ENCODE results near the gene ADIG.
"Not testable (repeated sequence)": the region's sequence is repeated elsewhere in the genome, so short reads cannot be mapped to it uniquely, and the experiment has no call there.

ADIG gene

DNA sequence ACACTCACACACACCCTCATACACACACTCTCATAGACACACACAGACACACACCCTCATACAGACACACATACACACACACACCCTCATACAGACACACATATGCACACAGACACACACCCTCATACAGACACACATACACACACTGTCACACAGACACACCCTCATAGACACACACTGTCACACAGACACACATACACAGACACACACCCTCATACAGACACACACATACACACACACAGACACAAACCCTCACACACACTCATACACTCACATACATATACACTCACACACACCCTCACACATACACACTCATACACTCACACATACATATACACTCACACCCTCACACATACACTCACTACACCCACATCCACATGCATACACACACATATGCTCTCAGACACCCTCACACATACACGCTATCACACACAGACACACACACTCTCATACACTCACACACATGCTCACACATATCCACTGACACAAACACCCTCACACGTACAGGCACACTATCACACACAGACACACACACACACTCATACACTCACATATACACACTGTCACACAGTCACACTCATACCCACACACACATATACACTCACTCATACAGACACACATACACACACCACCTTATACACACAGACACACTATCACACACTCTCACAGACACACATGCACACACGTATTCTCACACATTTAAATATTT lies 9.1 kb downstream of the ADIG start:
- TF ChIP-seq, protein P1, sequence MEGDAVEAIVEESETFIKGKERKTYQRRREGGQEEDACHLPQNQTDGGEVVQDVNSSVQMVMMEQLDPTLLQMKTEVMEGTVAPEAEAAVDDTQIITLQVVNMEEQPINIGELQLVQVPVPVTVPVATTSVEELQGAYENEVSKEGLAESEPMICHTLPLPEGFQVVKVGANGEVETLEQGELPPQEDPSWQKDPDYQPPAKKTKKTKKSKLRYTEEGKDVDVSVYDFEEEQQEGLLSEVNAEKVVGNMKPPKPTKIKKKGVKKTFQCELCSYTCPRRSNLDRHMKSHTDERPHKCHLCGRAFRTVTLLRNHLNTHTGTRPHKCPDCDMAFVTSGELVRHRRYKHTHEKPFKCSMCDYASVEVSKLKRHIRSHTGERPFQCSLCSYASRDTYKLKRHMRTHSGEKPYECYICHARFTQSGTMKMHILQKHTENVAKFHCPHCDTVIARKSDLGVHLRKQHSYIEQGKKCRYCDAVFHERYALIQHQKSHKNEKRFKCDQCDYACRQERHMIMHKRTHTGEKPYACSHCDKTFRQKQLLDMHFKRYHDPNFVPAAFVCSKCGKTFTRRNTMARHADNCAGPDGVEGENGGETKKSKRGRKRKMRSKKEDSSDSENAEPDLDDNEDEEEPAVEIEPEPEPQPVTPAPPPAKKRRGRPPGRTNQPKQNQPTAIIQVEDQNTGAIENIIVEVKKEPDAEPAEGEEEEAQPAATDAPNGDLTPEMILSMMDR (IDR thresholded peaks at IDR 0.05; ENCODE audit: low read depth, low read length) = no peak
- no peak for DNase-seq (ENCODE audit: low read depth in 2 of 2)
- H3K4me3 ChIP-seq (replicated peaks in 1 of 2; ENCODE audit: low read depth in 2 of 2, low read length in 2 of 2) = no peak overlapping the region

DNA sequence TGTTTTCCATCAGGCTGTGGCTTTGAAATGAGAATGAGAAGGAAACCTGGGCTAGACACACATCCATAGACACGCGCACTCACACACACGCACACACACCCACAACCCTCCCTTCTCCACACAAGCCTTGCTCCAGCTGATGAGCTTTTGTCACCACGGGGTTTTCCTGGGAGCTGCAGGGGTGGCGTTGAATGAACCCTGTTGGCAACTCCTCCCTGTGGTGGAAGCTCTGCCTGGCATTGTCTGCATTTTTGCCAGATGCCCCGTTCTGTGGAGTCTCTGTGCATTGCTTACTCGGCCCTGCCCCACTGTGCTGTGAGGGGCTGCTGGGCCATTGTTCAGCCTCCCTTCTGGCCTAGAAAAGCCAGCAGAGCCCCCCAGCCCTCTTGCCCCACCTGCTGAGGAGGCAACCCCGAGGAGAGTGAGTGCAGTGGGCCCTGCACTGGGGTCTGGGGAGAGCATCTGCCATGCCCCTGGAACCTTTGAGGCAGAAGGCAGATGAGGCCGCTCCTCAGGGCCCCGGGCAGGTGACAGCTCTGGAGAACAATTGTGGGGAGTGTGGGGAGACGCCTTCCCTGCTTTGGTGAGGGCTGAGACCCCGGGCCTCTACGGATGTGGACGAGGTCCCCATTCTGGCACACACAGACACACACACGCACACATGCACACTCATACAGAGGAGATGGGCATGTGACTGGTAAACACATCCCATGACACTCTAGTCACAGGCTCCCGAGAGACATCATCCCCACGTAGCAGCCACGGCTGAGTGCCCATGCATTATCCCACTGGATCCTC lies 9.9 kb downstream of the ADIG start:
- no peak for DNase-seq (ENCODE audit: low read depth in 2 of 2)
- TF ChIP-seq, protein P1 (IDR thresholded peaks at IDR 0.05; ENCODE audit: low read depth, low read length) = no peak
- no peak overlapping the region for H3K4me3 ChIP-seq (replicated peaks in 1 of 2; ENCODE audit: low read depth in 2 of 2, low read length in 2 of 2)

DNA sequence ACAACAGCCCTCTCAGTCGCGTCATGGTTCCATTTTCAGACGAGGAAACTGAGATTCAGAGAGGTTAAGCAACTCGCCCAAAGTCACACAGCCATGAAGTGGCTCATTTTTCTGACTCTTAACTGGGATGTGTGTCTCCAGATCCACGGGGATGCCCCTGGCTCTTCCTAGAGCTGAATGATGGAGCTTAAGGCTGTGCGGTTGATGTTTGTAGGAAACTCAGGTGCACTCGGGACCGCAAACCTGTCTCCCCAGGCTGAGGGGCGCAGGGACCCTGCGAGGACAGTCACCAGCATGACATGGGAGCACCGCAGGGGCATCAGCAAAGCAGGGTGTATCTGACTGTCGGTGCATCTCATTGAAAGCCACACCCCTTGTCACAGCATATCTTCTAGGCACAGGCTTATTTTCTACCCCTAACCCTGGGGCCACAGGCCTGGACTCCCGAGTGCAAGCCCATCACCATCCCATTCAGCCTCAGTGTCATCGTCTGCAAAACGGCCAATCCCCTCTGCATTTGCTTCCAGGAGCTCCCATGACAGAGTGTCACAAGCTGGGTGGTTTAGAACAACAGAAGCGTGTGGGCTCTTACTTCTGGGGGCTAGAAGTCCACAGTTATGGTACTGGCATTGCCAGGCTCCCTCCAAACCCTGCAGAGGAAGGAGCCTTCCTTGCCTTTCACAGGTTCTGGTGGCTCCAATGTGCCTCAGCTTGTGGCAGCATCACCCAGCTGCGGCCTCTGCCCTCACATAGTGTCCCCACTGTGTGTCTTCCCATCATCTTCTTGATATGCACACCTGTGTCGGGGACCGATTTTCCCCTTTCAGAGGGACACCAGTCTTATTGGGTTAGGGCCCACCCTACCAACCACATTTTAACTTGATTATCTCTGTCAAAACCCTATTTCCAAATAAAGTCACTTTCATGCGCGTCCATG lies 10.7 kb downstream of the ADIG start:
- no peak for DNase-seq (ENCODE audit: low read depth in 2 of 2)
- no peak overlapping the region for H3K4me3 ChIP-seq (replicated peaks in 1 of 2; ENCODE audit: low read depth in 2 of 2, low read length in 2 of 2)
- TF ChIP-seq, protein P1 (IDR thresholded peaks at IDR 0.05; ENCODE audit: low read depth, low read length) = no peak

DNA sequence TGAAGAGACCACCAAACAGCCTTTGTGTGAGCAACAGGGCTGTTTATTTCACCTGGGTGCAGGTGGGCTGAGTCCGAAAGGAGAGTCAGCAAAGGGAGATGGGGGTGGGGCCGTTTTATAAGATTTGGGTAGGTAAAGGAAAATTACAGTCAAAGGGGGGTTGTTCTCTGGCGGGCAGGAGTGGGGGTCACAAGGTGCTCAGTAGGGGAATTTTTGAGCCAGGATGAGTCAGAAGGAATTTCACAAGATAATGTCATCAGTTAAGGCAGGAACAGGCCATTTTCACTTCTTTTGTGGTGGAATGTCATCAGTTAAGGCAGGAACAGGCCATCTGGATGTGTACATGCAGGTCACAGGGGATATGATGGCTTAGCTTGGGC lies 11.4 kb downstream of the ADIG start:
- H3K4me3 ChIP-seq (replicated peaks in 1 of 2; ENCODE audit: low read depth in 2 of 2, low read length in 2 of 2) = not testable (repeated sequence)
- peak in 1 of 2 donors; percentile 42 for DNase-seq (ENCODE audit: low read depth in 2 of 2)

DNA sequence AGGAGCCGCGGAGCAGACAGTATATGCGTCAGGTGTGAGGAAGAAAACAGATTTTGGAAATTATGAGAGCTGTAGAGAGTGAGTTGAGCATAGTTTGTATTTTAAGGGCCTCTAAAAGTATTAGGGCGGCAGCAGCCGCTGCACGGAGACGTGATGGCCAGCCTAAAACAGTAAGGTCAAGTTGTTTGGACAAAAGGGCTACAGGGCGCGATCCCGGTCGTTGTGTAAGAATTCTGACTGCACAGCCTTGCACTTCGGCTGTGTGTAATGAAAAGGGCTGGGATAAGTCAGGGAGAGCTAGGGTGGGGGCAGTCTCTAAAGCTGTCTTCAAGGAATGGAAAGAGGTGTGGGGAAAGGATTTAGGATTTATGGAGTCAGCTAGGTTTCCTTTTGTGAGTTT lies 13.3 kb downstream of the ADIG start:
- H3K4me3 ChIP-seq (replicated peaks in 1 of 2; ENCODE audit: low read depth in 2 of 2, low read length in 2 of 2); DNase-seq (ENCODE audit: low read depth in 2 of 2): not testable (repeated sequence)

DNA sequence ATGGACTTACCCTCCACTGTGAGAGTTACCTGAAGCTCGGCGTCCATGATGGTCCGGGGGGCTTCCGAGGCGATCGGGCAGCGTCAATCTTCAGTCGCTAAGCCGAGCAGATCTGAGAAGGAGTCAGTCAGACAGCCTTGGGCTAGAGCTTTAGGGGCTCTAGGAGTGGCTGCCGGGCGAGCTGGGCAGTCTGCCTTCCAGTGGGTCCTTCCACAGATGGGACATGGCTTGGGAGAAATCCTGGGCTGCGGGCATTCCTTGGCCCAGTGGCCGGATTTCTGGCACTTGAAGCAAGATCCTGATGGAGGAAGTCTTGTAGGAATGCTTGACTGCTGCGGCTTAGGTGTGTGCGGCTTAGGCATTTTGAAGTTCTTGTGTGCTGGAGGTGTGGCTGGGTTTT lies 14.9 kb downstream of the ADIG start:
- not testable (repeated sequence) for H3K4me3 ChIP-seq (replicated peaks in 1 of 2; ENCODE audit: low read depth in 2 of 2, low read length in 2 of 2); DNase-seq (ENCODE audit: low read depth in 2 of 2)

DNA sequence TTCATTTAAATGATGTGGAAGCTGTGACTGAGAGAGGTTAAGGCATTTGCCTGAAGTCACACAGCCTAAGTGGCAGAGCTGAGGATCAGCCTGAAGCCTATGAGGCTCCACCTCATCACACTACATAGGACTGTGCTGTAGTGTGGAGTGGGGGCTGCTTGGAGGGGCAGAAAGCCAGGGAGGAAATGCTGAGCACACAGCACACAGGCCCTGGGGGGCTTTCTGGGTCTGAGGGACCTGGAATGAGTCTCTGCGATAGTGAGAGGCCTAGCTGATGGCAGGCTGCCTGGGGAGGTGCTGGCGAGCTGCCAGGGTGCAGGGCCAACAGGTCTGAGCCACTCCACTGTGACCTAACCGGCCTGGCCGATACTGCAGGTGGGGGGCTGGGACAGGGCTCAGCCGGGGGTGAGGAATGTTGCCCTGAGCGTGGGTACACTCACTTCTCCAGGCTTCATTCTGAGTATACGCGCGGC lies 18.4 kb downstream of the ADIG start:
- TF ChIP-seq, protein P1 (IDR thresholded peaks at IDR 0.05; ENCODE audit: low read depth, low read length) = no peak
- no peak overlapping the region for H3K4me3 ChIP-seq (replicated peaks in 1 of 2; ENCODE audit: low read depth in 2 of 2, low read length in 2 of 2)
- DNase-seq (ENCODE audit: low read depth in 2 of 2) = peak in 1 of 2 donors; percentile 48

DNA sequence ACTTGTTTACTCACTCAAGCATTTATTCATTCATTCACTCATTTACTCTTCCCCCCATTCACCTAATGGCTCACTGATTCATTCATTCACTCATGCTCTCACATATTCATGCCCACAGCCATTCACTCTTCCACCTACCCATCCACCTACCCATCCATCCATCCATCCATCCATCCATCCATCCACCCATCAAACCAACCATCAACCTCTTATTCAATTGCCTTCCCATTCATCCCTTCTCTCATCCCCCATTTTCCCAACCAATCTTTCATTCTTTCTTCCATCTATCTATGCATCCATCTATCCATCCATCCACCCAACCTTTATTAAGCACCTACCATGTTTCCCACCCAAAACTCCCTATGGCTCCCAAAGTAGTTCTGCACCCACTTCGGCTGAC lies 19.1 kb downstream of the ADIG start:
- H3K4me3 ChIP-seq (replicated peaks in 1 of 2; ENCODE audit: low read depth in 2 of 2, low read length in 2 of 2) = no peak overlapping the region
- TF ChIP-seq, protein P1 (IDR thresholded peaks at IDR 0.05; ENCODE audit: low read depth, low read length) = no peak

More for the DNA sequence above, 19.1 kb downstream of the ADIG start:
- DNase-seq (ENCODE audit: low read depth in 2 of 2) = no peak

All from cardiac fibroblast (primary cell).